Liver (tissue), 9 donors: ENCODE measurements around the gene RET. TPM values are rescaled to one million over a fixed set of nuclear protein-coding genes. Genes with fewer than 3 reads are reported as not detected.

Experiments used
- DNase-seq: peaks from one replicate; pipeline ENCODE4 v3.0.0-alpha.2; 2017; ENCODE audit warnings: low spot score
- H3K27ac ChIP-seq, 2 donors: one replicate each; pipeline ENCODE4 v1.7.0; 2013; ENCODE audit warnings: inconsistent platforms in 2 of 2, low read length in 2 of 2, control low read depth in 1 of 2, low read depth in 1 of 2, mild to moderate bottlenecking in 1 of 2
- H3K27me3 ChIP-seq, 4 donors: one replicate each; pipeline versions ENCODE4 v1.6.1 to v1.7.0; 2013; ENCODE audit warnings: low read length in 3 of 4, inconsistent platforms in 1 of 4, mild to moderate bottlenecking in 1 of 4, moderate library complexity in 1 of 4; ENCODE audit not compliant: control insufficient read depth in 4 of 4, insufficient read depth in 4 of 4
- H3K36me3 ChIP-seq, 4 donors: one replicate each; pipeline versions ENCODE4 v1.6.1 to v1.7.0; 2013; ENCODE audit warnings: low read length in 3 of 4, mild to moderate bottlenecking in 3 of 4, low read depth in 1 of 4, moderate library complexity in 1 of 4; ENCODE audit not compliant: control insufficient read depth in 4 of 4, insufficient read depth in 3 of 4
- H3K4me1 ChIP-seq, 4 donors: one replicate each; pipeline versions ENCODE4 v1.6.1 to v1.7.0; 2013; ENCODE audit warnings: low read length in 3 of 4, mild to moderate bottlenecking in 3 of 4, moderate library complexity in 1 of 4; ENCODE audit not compliant: control insufficient read depth in 4 of 4, insufficient read depth in 4 of 4
- H3K4me3 ChIP-seq, 3 donors: one replicate each; pipeline versions ENCODE4 v1.6.1 to v1.7.0; 2013; ENCODE audit warnings: low read length in 3 of 3, control low read depth in 1 of 3, low read depth in 1 of 3, mild to moderate bottlenecking in 1 of 3
- H3K9ac ChIP-seq, 2 donors: one replicate each; pipeline ENCODE4 v1.7.0; 2013; ENCODE audit warnings: low read length in 2 of 2, mild to moderate bottlenecking in 2 of 2, moderate library complexity in 2 of 2, control low read depth in 1 of 2, low read depth in 1 of 2
- H3K9me3 ChIP-seq, 4 donors: one replicate each; pipeline versions ENCODE4 v1.6.1 to v1.7.0; 2013; ENCODE audit warnings: low read length in 3 of 4; ENCODE audit not compliant: control insufficient read depth in 4 of 4
- ATF3 ChIP-seq: IDR thresholded peaks from 2 replicates; pipeline ENCODE4 v1.6.1; 2016; ENCODE audit warnings: antibody characterized with exemption
- CTCF ChIP-seq: fragments of 150-350 bp; IDR thresholded peaks from 2 replicates; pipeline ENCODE4 v1.5.1; 2017; ENCODE audit warnings: improper control_type of control experiment, low read depth, low read length; ENCODE audit not compliant: missing input control
- EGR1 ChIP-seq, 2 donors: IDR thresholded peaks; 2 replicates each; pipeline ENCODE4 v1.6.1; 2016 to 2018; ENCODE audit warnings: antibody characterized with exemption in 2 of 2, low read depth in 2 of 2
- FOXA1 ChIP-seq: IDR thresholded peaks from 2 replicates; pipeline ENCODE4 v1.6.1; 2016; ENCODE audit warnings: antibody characterized with exemption
- GABPA ChIP-seq, 2 donors: IDR thresholded peaks in 1 of 2; conservative IDR thresholded peaks in 1 of 2; 2 replicates each; pipeline ENCODE4 v1.6.1; 2016; ENCODE audit warnings: antibody characterized with exemption in 2 of 2, mild to moderate bottlenecking in 1 of 2, moderate library complexity in 1 of 2
- HNF4A ChIP-seq, 2 donors: conservative IDR thresholded peaks; 2 replicates each; pipeline ENCODE4 v1.6.1; 2016; ENCODE audit warnings: antibody characterized with exemption in 2 of 2, mild to moderate bottlenecking in 2 of 2
- HNF4G ChIP-seq: IDR thresholded peaks from 2 replicates; pipeline ENCODE4 v1.6.1; 2016; ENCODE audit warnings: antibody characterized with exemption
- JUND ChIP-seq, 2 donors: IDR thresholded peaks; 2 replicates each; pipeline ENCODE4 v1.6.1; 2016; ENCODE audit warnings: antibody characterized with exemption in 2 of 2
- NR2F2 ChIP-seq: IDR thresholded peaks from 2 replicates; pipeline ENCODE4 v1.6.1; 2016; ENCODE audit warnings: antibody characterized with exemption
- RAD21 ChIP-seq, 2 donors: IDR thresholded peaks; 2 replicates each; pipeline ENCODE4 v1.6.1; 2016; ENCODE audit warnings: antibody characterized with exemption in 2 of 2, mild to moderate bottlenecking in 2 of 2
- REST ChIP-seq: IDR thresholded peaks from 2 replicates; pipeline ENCODE4 v1.6.1; 2016; ENCODE audit warnings: antibody characterized with exemption, mild to moderate bottlenecking
- TAF1 ChIP-seq: conservative IDR thresholded peaks from 2 replicates; pipeline ENCODE4 v1.6.1; 2016; ENCODE audit warnings: antibody characterized with exemption, mild to moderate bottlenecking
- YY1 ChIP-seq: IDR thresholded peaks from 2 replicates; pipeline ENCODE4 v1.6.1; 2016; ENCODE audit warnings: antibody characterized with exemption, mild to moderate bottlenecking
- ZBTB33 ChIP-seq: IDR thresholded peaks from 2 replicates; pipeline ENCODE4 v1.6.1; 2016; ENCODE audit warnings: antibody characterized with exemption
- WGBS: extraction: QIAGEN DNeasy Blood & Tissue Kit; methylation state at CpG from one replicate; pipeline ENCODE4 v1.1.7; 2013; 5-methylcytosine and 5-hydroxymethylcytosine counted together
- polyA plus RNA-seq, 2 donors: library from polyadenylated mRNA; stranded (reverse) in 1 of 2; unstranded in 1 of 2; fragments of 200-250 nt in 1 of 2; fragments of >200 nt in 1 of 2; fragmentation: Nextera tagmentation in 1 of 2; extraction: Ambion mirVana in 1 of 2; gene quantifications; one replicate each; pipeline versions ENCODE4 v1.2.1 to v1.2.3, GENCODE V29; 2013 to 2015
- total RNA-seq, 2 donors: library from RNA; depleted of rRNA; stranded (reverse); fragments of >200 nt; gene quantifications; one replicate each; pipeline ENCODE4 v1.2.3, GENCODE V29; 2014
- donor health status: healthy.
- donor health status: healthy.
- donor health status: healthy.
- donor health status: healthy.
- donor health status: healthy.

Gene RET
- total and polyA plus RNA-seq, 4 donors: 0.09 to 2.5 (median 0.33) TPM; not detected in 1

- Histone ChIP-seq H3K27ac (no peak overlapping the region), H3K4me1 (peaks cover 0 to 6% (median 2%) of the 10 kb centered on the region in 4 donors), H3K27me3 (no peaks in the 10 kb centered on the region), H3K4me3 (no peak overlapping the region), H3K9me3 (no peaks in the 10 kb centered on the region), H3K36me3 (no peaks in the 10 kb centered on the region), H3K9ac (no peak overlapping the region)
- DNase-seq: no peak
- no peak for TF ChIP-seq YY1
- 85% methylated on average over 19 of the region's 19 CpGs for WGBS
Measured at GRCh38 chr10:43118631-43119415, 42.0 kb downstream of the RET start.

GRCh38 chr10:43119416-43120115, 42.7 kb downstream of the RET start:
- DNase-seq: no peak
- H3K9ac ChIP-seq: no peak overlapping the region
- 93% methylated on average over 31 of the region's 31 CpGs for WGBS

More at GRCh38 chr10:43119416-43120115, 42.7 kb downstream of the RET start:
- no peaks in the 10 kb centered on the region for H3K36me3 ChIP-seq
- no peaks in the 10 kb centered on the region for H3K9me3 ChIP-seq
- no peak for TF ChIP-seq ZBTB33
- TF ChIP-seq REST: no peak
- no peak for TF ChIP-seq HNF4G
- TF ChIP-seq NR2F2: no peak
- no peak for TF ChIP-seq FOXA1
- TF ChIP-seq ATF3: no peak
- TF ChIP-seq GABPA (IDR thresholded peaks at IDR 0.05 in 1 of 2, conservative IDR thresholded peaks at IDR 0.05 in 1 of 2): no peak
- no peak for TF ChIP-seq JUND (IDR thresholded peaks at IDR 0.05)
- TF ChIP-seq HNF4A (conservative IDR thresholded peaks at IDR 0.05): no peak
- no peak for TF ChIP-seq EGR1 (IDR thresholded peaks at IDR 0.05; ENCODE audit: low read depth in 2 of 2)
- no peak for TF ChIP-seq TAF1
- TF ChIP-seq RAD21 (IDR thresholded peaks at IDR 0.05): no peak
- TF ChIP-seq CTCF: no peak
- no peak overlapping the region for H3K27ac ChIP-seq
- H3K27me3 ChIP-seq: no peaks in the 10 kb centered on the region
- H3K4me1 ChIP-seq: peaks cover 0 to 6% (median 2%) of the 10 kb centered on the region in 4 donors
- no peak overlapping the region for H3K4me3 ChIP-seq
